ENCODE data around the gene RHCE.
"Not testable (repeated sequence)": the region's sequence is repeated elsewhere in the genome, so short reads cannot be mapped to it uniquely, and the experiment has no call there.

GRCh38 chr1:25324407-25324806 is 96.2 kb downstream of the RHCE start:
- not testable (repeated sequence) for TF ChIP-seq POLR2A (IDR thresholded peaks at IDR 0.05; ENCODE audit: low read depth, low read length); POLR2AphosphoS5 (IDR thresholded peaks at IDR 0.05; ENCODE audit: low read depth, low read length); TAF1 (IDR thresholded peaks at IDR 0.05; ENCODE audit: low read depth, low read length); PAX5 (IDR thresholded peaks at IDR 0.05; ENCODE audit: insufficient read depth, low read length, severe bottlenecking); SPI1 (IDR thresholded peaks at IDR 0.05; ENCODE audit: low read depth, low read length); POU2F2 (IDR thresholded peaks at IDR 0.05; ENCODE audit: low read depth, low read length)

All from GM12891 (cell line).